Transverse colon (tissue), 4 donors: ENCODE data around the gene MYLK. TPM values are rescaled to one million over a fixed set of nuclear protein-coding genes. Genes with fewer than 3 reads are reported as not detected.

Source experiments
- DNase-seq: peaks from one replicate; pipeline ENCODE4 v3.0.0-alpha.2; 2019
- H3K27ac ChIP-seq, 4 donors: fragments of 200-600 bp; sonication (generic); 2 replicates each; pipeline ENCODE4 v1.5.1; 2016 to 2018; ENCODE audit warnings: inconsistent platforms in 4 of 4
- H3K27me3 ChIP-seq: fragments of 200-600 bp; sonication (generic); 2 replicates; pipeline ENCODE4 v1.5.1; 2017; ENCODE audit warnings: inconsistent platforms
- H3K36me3 ChIP-seq, 4 donors: fragments of 200-600 bp; sonication (generic); 2 replicates each; pipeline ENCODE4 v1.5.1; 2017 to 2019; ENCODE audit warnings: inconsistent platforms in 4 of 4
- H3K4me1 ChIP-seq, 4 donors: fragments of 200-600 bp; sonication (generic); 2 replicates each; pipeline ENCODE4 v1.5.1; 2017 to 2020; ENCODE audit warnings: inconsistent platforms in 4 of 4
- H3K4me3 ChIP-seq, 4 donors: fragments of 200-600 bp; sonication (generic); 1 replicate in 1 of 4; 2 replicates in 3 of 4; pipeline versions ENCODE4 v1.5.1 to v1.6.1; 2017 to 2019; ENCODE audit warnings: inconsistent platforms in 4 of 4
- H3K9me3 ChIP-seq, 2 donors: fragments of 200-600 bp; sonication (generic); 2 replicates each; pipeline ENCODE4 v1.5.1; 2017 to 2019; ENCODE audit warnings: inconsistent platforms in 2 of 2
- CTCF ChIP-seq, 5 experiments: fragments of 200-600 bp in 3 of 5; fragments of 450-650 bp in 2 of 5; sonication (generic) in 3 of 5; IDR thresholded peaks; 1 replicate in 2 of 5; 2 replicates in 3 of 5; pipeline ENCODE4 v1.5.1; 2016 to 2017; ENCODE audit warnings: antibody characterized with exemption in 5 of 5, inconsistent platforms in 3 of 5, mild to moderate bottlenecking in 2 of 5, moderate library complexity in 1 of 5
- EP300 ChIP-seq: sonication (generic); formaldehyde crosslinking; IDR thresholded peaks from one replicate; pipeline ENCODE4 v1.6.1; 2017; ENCODE audit warnings: antibody characterized with exemption, low read depth
- POLR2A ChIP-seq: fragments of 450-650 bp; IDR thresholded peaks from one replicate; pipeline ENCODE4 v1.6.1; 2016; ENCODE audit warnings: antibody characterized with exemption, mild to moderate bottlenecking, moderate library complexity
- POLR2AphosphoS5 ChIP-seq, 3 donors: sonication (generic); formaldehyde crosslinking; IDR thresholded peaks; one replicate each; pipeline ENCODE4 v1.6.1; 2016; ENCODE audit warnings: antibody characterized with exemption in 3 of 3
- WGBS, 2 donors: methylation state at CpG; one replicate each; pipeline ENCODE4 v1.1.5; 2018; ENCODE audit warnings: low coverage in 1 of 2; 5-methylcytosine and 5-hydroxymethylcytosine counted together
- in situ Hi-C, 4 donors: fragments of 200-750 bp; cut with MboI; loops; one replicate each; pipeline versions ENCODE4 v1.15.0 to v1.15.1; 2017; ENCODE audit warnings: low sequenced_read_pairs in 3 of 4, low pct_ligation_motif_present in 1 of 4, low pct_unique_long_range_greater_than_20kb in 1 of 4
- intact Hi-C: fragments of 100-400 bp; cut with DNase I; formaldehyde crosslinking; loops from one replicate; pipeline ENCODE4 v1.15.1; 2023; ENCODE audit warnings: low total_unique reads
- total RNA-seq, 4 donors: library from RNA; depleted of rRNA; stranded (reverse); fragments of >200 nt; gene quantifications; one replicate each; pipeline ENCODE4 v1.1.0, GENCODE V29; 2016

Gene MYLK
- total RNA-seq, 4 donors from 2014 or later = 230 to 527 (median 349) TPM

DNA sequence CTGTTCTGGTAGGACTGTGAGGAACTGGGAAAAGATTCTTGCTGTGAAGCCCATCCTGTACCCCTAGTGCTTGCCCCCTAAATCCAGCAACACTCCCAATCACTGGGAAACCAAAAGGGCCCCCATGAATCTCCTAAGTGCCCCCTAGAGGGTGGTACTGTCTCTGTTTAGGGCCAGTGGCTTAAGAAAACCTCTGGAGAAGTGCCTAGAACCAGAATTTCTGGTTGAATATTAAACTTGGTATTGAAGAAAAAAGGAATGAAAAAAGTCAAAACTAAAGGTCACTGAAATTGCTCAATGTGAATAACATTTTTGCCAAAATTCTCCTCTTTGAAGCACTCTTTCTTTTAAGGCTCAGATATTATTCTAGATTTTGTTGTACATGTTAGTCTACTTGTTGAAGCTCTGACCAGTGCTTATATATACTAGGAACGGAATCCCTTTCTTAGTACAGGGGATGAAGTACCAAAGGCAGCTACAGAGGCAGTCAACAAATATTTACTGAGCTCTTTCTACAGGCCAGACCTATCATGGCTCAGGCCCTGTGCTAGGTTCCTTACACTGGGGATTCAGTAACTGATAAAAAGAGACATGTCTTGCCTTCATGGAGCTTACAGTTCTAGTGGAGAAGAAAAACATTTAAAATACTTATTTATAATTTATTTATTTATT is 138.8 kb downstream of the MYLK start:
- Histone ChIP-seq H3K4me3 (no peak overlapping the region), H3K4me1 (peaks cover 3 to 19% (median 9%) of the 10 kb centered on the region in 4 donors), H3K27ac (no peak overlapping the region), H3K27me3 (no peaks in the 10 kb centered on the region), H3K9me3 (no peaks in the 10 kb centered on the region), H3K36me3 (no peaks in the 10 kb centered on the region)
- peak in 2 of 5 experiments; percentile 8 to 9 for TF ChIP-seq CTCF (IDR thresholded peaks at IDR 0.05)
- no peak for TF ChIP-seq POLR2AphosphoS5 (IDR thresholded peaks at IDR 0.05)
- no peak for DNase-seq
- intact Hi-C loops = no loop called here
- 83 to 86% methylated on average over 1 of the region's 1 CpG for WGBS, 2 donors
- in situ Hi-C loops = no loop called here

DNA sequence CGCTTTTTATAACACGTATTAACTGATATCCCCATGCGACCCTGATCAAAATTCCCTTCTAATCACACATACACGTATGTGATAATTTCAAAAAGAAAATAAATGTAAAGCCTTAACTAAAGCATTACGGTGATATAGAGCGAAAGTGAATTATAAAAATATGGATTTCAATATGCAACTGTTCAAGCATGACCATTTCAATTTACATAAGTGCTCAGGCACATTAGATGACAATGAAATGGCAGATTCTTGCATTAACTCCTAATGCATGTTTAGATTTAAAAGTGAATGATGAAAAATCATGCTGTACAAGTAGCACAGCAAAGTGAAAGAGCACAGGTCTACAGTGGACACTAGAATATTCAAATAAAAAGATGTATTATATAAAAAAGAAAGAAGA is 140.1 kb downstream of the MYLK start:
- TF ChIP-seq POLR2AphosphoS5 (IDR thresholded peaks at IDR 0.05) (no peak), EP300 (no peak), CTCF (IDR thresholded peaks at IDR 0.05) (no peak), POLR2A (no peak)
- WGBS, 2 donors = 91 to 93% methylated on average over 6 of the region's 6 CpGs
- H3K4me1 ChIP-seq = peaks cover 0 to 26% (median 14%) of the 10 kb centered on the region in 4 donors
- no peak overlapping the region for H3K27ac ChIP-seq
- in situ Hi-C loops = no loop called here
- H3K4me3 ChIP-seq = no peak overlapping the region
- no peaks in the 10 kb centered on the region for H3K36me3 ChIP-seq
- H3K27me3 ChIP-seq = no peaks in the 10 kb centered on the region
- intact Hi-C loops = no loop called here
- no peaks in the 10 kb centered on the region for H3K9me3 ChIP-seq
- no peak for DNase-seq

GRCh38 chr3:123743121-123743520 is 141.0 kb downstream of the MYLK start:
- DNase-seq = no peak
- Histone ChIP-seq H3K36me3 (no peaks in the 10 kb centered on the region), H3K4me3 (no peak overlapping the region), H3K27me3 (no peaks in the 10 kb centered on the region), H3K4me1 (peaks cover 0 to 26% (median 14%) of the 10 kb centered on the region in 4 donors), H3K9me3 (no peaks in the 10 kb centered on the region), H3K27ac (no peak overlapping the region)
- in situ Hi-C loops = no loop called here
- intact Hi-C loops = no loop called here
- TF ChIP-seq EP300 = no peak
- TF ChIP-seq CTCF (IDR thresholded peaks at IDR 0.05) = no peak
- no peak for TF ChIP-seq POLR2A
- no peak for TF ChIP-seq POLR2AphosphoS5 (IDR thresholded peaks at IDR 0.05)

DNA sequence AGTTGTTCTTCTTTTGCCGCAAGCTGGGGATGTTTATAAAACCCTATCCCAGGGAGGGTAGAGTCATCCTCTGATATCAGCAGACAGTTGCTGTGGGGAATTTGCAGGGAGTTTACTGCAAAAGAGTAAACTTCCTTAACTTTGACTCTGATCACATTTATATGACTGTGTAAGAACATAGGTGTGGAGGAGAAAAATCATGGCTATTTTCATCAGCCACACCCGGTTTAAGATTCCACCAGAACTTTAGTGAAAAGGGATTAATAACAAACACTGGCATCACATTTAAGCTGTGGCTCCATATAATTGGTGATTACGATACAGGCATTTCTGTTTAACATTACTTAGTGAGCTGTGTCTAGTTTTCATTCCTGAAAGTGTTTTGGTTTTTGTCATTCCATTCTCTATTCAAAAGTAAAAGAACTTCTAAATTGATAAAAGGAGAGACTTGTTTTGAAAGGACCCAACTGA is 143.1 kb downstream of the MYLK start:
- Histone ChIP-seq H3K27ac (peak overlapping the region; percentile 5 to 52 (median 46)), H3K27me3 (no peaks in the 10 kb centered on the region), H3K9me3 (no peaks in the 10 kb centered on the region), H3K4me1 (peaks cover 0 to 26% (median 14%) of the 10 kb centered on the region in 4 donors), H3K36me3 (no peaks in the 10 kb centered on the region), H3K4me3 (no peak overlapping the region)
- TF ChIP-seq EP300 = no peak
- TF ChIP-seq POLR2A = no peak
- no peak for TF ChIP-seq POLR2AphosphoS5 (IDR thresholded peaks at IDR 0.05)
- DNase-seq = no peak
- WGBS, 2 donors = 44 to 65% methylated on average over 2 to 3 of the region's 3 CpGs
- intact Hi-C loops (no loop called here), in situ Hi-C loops (no loop called here)
